HT1080 (cell line): Measurements from ENCODE around the gene LEKR1. TPM values are rescaled to one million over a fixed set of nuclear protein-coding genes. Genes with fewer than 3 reads are reported as not detected.
"Not testable (repeated sequence)": the region's sequence is repeated elsewhere in the genome, so short reads cannot be mapped to it uniquely, and the experiment has no call there.

Experiments used
- DNase-seq: peaks from one replicate; pipeline ENCODE4 v3.0.0-alpha.2; 2015; ENCODE audit warnings: low read depth
- total RNA-seq: library from RNA; depleted of rRNA; stranded (reverse); fragments of >200 nt; shearing (Covaris generic); gene quantifications from 2 replicates; pipeline ENCODE4 v1.2.3, GENCODE V29; 2014

LEKR1 gene
- total RNA-seq, 1 experiment from 2014 or later: not detected

- DNase-seq: no peak
Measured at GRCh38 chr3:156803952-156804741, 22.0 kb upstream of the LEKR1 start.

- no peak for DNase-seq
Measured at GRCh38 chr3:156806698-156807097, 19.5 kb upstream of the LEKR1 start.

- peak; percentile 35 for DNase-seq
Measured at GRCh38 chr3:156808025-156808424, 18.1 kb upstream of the LEKR1 start.

GRCh38 chr3:156811089-156811862 is 14.9 kb upstream of the LEKR1 start:
- no peak for DNase-seq

- DNase-seq: no peak
Measured at GRCh38 chr3:156812521-156813335, 13.4 kb upstream of the LEKR1 start.

GRCh38 chr3:156814295-156814694 is 11.9 kb upstream of the LEKR1 start:
- DNase-seq: no peak

GRCh38 chr3:156816091-156816793 is 9.9 kb upstream of the LEKR1 start:
- no peak for DNase-seq

- no peak for DNase-seq
Measured at GRCh38 chr3:156816794-156817645, 9.1 kb upstream of the LEKR1 start.

- no peak for DNase-seq
Measured at GRCh38 chr3:156817646-156818272, 8.4 kb upstream of the LEKR1 start.

GRCh38 chr3:156818273-156818651 is 7.9 kb upstream of the LEKR1 start:
- DNase-seq: no peak

GRCh38 chr3:156818890-156819289 is 7.3 kb upstream of the LEKR1 start:
- DNase-seq: peak; percentile 68

- DNase-seq: no peak
Measured at GRCh38 chr3:156819842-156820691, 6.1 kb upstream of the LEKR1 start.

- no peak for DNase-seq
Measured at GRCh38 chr3:156820692-156821080, 5.5 kb upstream of the LEKR1 start.

- not testable (repeated sequence) for DNase-seq
Measured at GRCh38 chr3:156822626-156823260, 3.4 kb upstream of the LEKR1 start.

- no peak for DNase-seq
Measured at GRCh38 chr3:156825795-156826143, 384 bp upstream of the LEKR1 start.

GRCh38 chr3:156826896-156827882 is 1.0 kb downstream of the LEKR1 start:
- no peak for DNase-seq

GRCh38 chr3:156831006-156831405 is 4.9 kb downstream of the LEKR1 start:
- no peak for DNase-seq
